ENCODE results near the gene CZIB. TPM values are rescaled to one million over a fixed set of nuclear protein-coding genes. Genes with fewer than 3 reads are reported as not detected.
A peak's percentile ranks its signal among the peaks of the same experiment; 100 is the strongest.
"Not testable (repeated sequence)": the region's sequence is repeated elsewhere in the genome, so short reads cannot be mapped to it uniquely, and the experiment has no call there.

Gene CZIB
- total RNA-seq, 1 donor from 2014 or later = 65.0 TPM

DNA sequence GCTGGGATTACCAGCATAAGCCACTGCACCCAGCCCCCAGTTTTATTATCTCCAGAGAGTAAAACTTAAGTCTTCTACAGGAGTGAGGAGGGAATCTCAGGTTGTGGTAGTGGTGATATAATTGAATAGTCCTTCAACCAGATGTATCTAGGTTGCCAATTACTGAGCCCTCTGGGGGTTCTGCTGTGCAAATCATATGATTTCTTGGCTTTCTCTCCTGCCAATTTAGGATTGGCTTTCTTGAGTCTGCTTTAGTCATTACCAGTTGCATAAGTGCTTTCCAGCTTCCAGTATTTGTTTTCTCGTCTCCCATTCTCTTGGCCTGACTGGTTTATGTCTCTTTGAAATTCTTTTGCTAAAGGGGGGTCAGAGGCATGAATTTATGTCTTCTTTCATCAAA, 12.7 kb downstream of the CZIB start:
- H3K4me1 Mint-ChIP-seq (ENCODE audit: unreplicated experiment) = no peaks in the 10 kb centered on the region
- H3K27ac Mint-ChIP-seq (ENCODE audit: unreplicated experiment) = no peak overlapping the region

DNA sequence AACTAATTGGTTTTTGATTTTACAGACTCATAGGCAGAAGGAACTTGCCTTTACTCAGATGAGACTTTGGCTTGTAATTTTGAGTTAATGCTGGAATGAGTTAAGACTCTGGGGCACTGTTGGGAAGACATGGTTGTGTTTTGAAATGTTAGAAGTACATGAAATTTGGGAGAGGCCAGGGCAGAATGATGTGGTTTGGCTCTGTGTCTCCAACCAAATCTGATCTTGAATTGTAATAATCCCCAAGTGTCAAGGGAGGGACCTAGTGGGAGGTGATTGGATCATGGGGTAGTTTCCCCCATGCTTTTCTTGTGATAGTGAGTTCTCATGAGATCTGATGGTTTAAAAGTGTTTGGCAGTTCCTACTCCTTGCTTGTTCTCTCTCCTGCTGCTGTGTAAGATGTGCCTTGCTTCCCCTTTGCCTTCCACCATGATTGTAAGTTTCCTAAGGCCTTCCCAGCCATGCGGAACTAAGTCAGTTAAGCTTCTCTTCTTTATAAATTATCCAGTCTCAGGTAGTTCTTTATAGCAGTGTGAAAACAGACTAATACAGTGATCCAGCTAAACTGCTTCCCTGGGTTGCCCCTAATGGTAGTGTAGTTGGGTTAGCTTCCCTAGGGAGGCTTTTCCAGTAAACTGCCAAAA, 13.6 kb downstream of the CZIB start:
- Mint-ChIP-seq H3K9me3 (ENCODE audit: unreplicated experiment) (peaks cover 8% of the 10 kb centered on the region), H3K4me3 (ENCODE audit: unreplicated experiment) (peak overlapping the region; percentile 66), H3K27ac (ENCODE audit: unreplicated experiment) (no peak overlapping the region), H3K36me3 (ENCODE audit: low read depth, unreplicated experiment) (peaks cover 69% of the 10 kb centered on the region), H3K4me1 (ENCODE audit: unreplicated experiment) (no peaks in the 10 kb centered on the region), H3K27me3 (ENCODE audit: unreplicated experiment) (peaks cover 5% of the 10 kb centered on the region)
- TF ChIP-seq CTCF (IDR thresholded peaks at IDR 0.05; ENCODE audit: unreplicated experiment) = no peak
- DNase-seq (ENCODE audit: low spot score) = no peak

More for the DNA sequence above, 12.7 kb downstream of the CZIB start:
- Mint-ChIP-seq H3K36me3 (ENCODE audit: low read depth, unreplicated experiment) (peaks cover 68% of the 10 kb centered on the region), H3K4me3 (ENCODE audit: unreplicated experiment) (peak overlapping the region; percentile 12), H3K9me3 (ENCODE audit: unreplicated experiment) (peaks cover 8% of the 10 kb centered on the region), H3K27me3 (ENCODE audit: unreplicated experiment) (peaks cover 5% of the 10 kb centered on the region)
- no peak for DNase-seq (ENCODE audit: low spot score)
- no peak for TF ChIP-seq CTCF (IDR thresholded peaks at IDR 0.05; ENCODE audit: unreplicated experiment)

DNA sequence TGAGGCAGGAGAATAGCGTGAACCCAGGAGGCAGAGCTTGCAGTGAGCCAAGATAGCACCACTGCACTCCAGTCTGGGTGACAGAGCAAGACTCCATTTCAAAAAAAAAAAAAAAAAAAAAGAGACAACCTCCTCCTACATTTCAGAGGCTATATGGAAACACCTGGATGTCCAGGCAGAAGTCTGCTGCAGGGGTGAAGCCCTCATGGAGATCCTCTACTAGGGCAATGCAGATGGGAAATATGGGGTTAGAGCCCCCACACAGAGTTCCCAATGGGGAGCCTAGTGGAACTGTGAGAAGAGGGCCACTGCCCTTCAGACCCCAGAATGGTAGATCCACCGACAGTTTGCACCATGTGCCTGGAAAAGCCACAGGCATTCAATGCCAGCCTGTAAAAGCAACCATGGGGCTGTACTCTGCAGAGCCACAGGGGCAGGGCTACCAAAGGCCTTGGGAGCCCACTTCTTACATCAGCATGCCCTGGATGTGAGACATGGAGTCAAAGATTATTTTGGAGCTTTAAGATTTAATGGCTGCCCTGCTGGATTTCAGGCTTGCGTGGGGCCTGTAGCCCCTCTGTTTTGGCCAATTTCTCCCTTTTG, 14.2 kb downstream of the CZIB start:
- Mint-ChIP-seq H3K4me3 (ENCODE audit: unreplicated experiment) (peak overlapping the region; percentile 66), H3K36me3 (ENCODE audit: low read depth, unreplicated experiment) (peaks cover 67% of the 10 kb centered on the region)
- not testable (repeated sequence) for H3K4me1 Mint-ChIP-seq (ENCODE audit: unreplicated experiment); H3K9me3 Mint-ChIP-seq (ENCODE audit: unreplicated experiment); H3K27ac Mint-ChIP-seq (ENCODE audit: unreplicated experiment); H3K27me3 Mint-ChIP-seq (ENCODE audit: unreplicated experiment); DNase-seq (ENCODE audit: low spot score)

GRCh38 chr1:53205496-53205895, 14.9 kb downstream of the CZIB start:
- H3K27me3 Mint-ChIP-seq (ENCODE audit: unreplicated experiment); DNase-seq (ENCODE audit: low spot score); H3K27ac Mint-ChIP-seq (ENCODE audit: unreplicated experiment); H3K4me1 Mint-ChIP-seq (ENCODE audit: unreplicated experiment); H3K9me3 Mint-ChIP-seq (ENCODE audit: unreplicated experiment): not testable (repeated sequence)
- Mint-ChIP-seq H3K4me3 (ENCODE audit: unreplicated experiment) (peak overlapping the region; percentile 86), H3K36me3 (ENCODE audit: low read depth, unreplicated experiment) (peaks cover 64% of the 10 kb centered on the region)

DNA sequence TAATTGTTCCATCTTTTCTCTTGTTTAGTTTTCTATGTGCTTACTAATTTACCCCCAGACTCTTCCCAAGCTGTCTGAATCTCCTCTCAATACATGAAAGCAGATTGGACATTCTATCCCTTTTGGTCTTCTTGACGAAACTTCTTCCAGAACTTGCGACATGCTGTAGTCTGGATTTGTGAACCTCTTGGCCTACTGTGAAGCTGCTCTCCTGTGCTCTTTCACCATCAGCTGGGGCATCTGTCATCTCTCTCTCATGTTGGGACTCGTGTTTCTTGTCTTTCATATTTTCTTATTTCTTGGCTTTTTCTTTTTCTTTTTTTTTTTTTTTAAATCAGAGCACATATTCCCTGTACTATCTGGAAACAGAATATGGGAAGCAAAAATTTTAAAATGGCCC, 17.0 kb downstream of the CZIB start:
- no peak for TF ChIP-seq CTCF (IDR thresholded peaks at IDR 0.05; ENCODE audit: unreplicated experiment)
- H3K27ac Mint-ChIP-seq (ENCODE audit: unreplicated experiment) = no peak overlapping the region
- H3K9me3 Mint-ChIP-seq (ENCODE audit: unreplicated experiment) = peaks cover 8% of the 10 kb centered on the region
- peaks cover 54% of the 10 kb centered on the region for H3K36me3 Mint-ChIP-seq (ENCODE audit: low read depth, unreplicated experiment)
- no peak for DNase-seq (ENCODE audit: low spot score)
- H3K4me3 Mint-ChIP-seq (ENCODE audit: unreplicated experiment) = peak overlapping the region; percentile 28
- H3K27me3 Mint-ChIP-seq (ENCODE audit: unreplicated experiment) = peaks cover 5% of the 10 kb centered on the region
- H3K4me1 Mint-ChIP-seq (ENCODE audit: unreplicated experiment) = no peaks in the 10 kb centered on the region

GRCh38 chr1:53198241-53198651, 22.2 kb downstream of the CZIB start:
- peaks cover 23% of the 10 kb centered on the region for H3K4me1 Mint-ChIP-seq (ENCODE audit: unreplicated experiment)
- H3K4me3 Mint-ChIP-seq (ENCODE audit: unreplicated experiment) = peak overlapping the region; percentile 92
- TF ChIP-seq CTCF (IDR thresholded peaks at IDR 0.05; ENCODE audit: unreplicated experiment) = no peak
- H3K27me3 Mint-ChIP-seq (ENCODE audit: unreplicated experiment) = peaks cover 10% of the 10 kb centered on the region
- H3K27ac Mint-ChIP-seq (ENCODE audit: unreplicated experiment) = peak overlapping the region; percentile 39
- no peak for DNase-seq (ENCODE audit: low spot score)
- no peaks in the 10 kb centered on the region for H3K9me3 Mint-ChIP-seq (ENCODE audit: unreplicated experiment)
- peaks cover 19% of the 10 kb centered on the region for H3K36me3 Mint-ChIP-seq (ENCODE audit: low read depth, unreplicated experiment)
